GM21381 (cell line): Measurements from ENCODE around the gene SYTL5.

Experiments
- ATAC-seq: cut with Tn5 transposase; IDR thresholded peaks from one replicate; pipeline ENCODE4 v1.9.1; 2021; ENCODE audit warnings: mild to moderate bottlenecking, moderate library complexity; ENCODE audit not compliant: unreplicated experiment

Gene SYTL5

GRCh38 chrX:38018766-38019425 is 12.5 kb downstream of the SYTL5 start:
- no peak for ATAC-seq

- ATAC-seq, result no peak
Observed at GRCh38 chrX:38028300-38028699, 21.9 kb downstream of the SYTL5 start.

GRCh38 chrX:38036466-38036865 is 30.1 kb downstream of the SYTL5 start:
- no peak for ATAC-seq

- ATAC-seq, result no peak
Observed at GRCh38 chrX:38038501-38038900, 32.1 kb downstream of the SYTL5 start.

GRCh38 chrX:38041237-38041636 is 34.9 kb downstream of the SYTL5 start:
- ATAC-seq, result no peak

GRCh38 chrX:38044701-38045100 is 38.3 kb downstream of the SYTL5 start:
- no peak for ATAC-seq

- ATAC-seq, result no peak
Observed at GRCh38 chrX:38045538-38046096, 39.3 kb downstream of the SYTL5 start.

- ATAC-seq, result no peak
Observed at GRCh38 chrX:38048886-38049285, 42.5 kb downstream of the SYTL5 start.

- no peak for ATAC-seq
Observed at GRCh38 chrX:38050806-38051205, 44.5 kb downstream of the SYTL5 start.

- ATAC-seq, result no peak
Observed at GRCh38 chrX:38052096-38052495, 45.7 kb downstream of the SYTL5 start.

- no peak for ATAC-seq
Observed at GRCh38 chrX:38055170-38055847, 49.0 kb downstream of the SYTL5 start.

- no peak for ATAC-seq
Observed at GRCh38 chrX:38060331-38060878, 54.1 kb downstream of the SYTL5 start.

- no peak for ATAC-seq
Observed at GRCh38 chrX:38061335-38061734, 55.0 kb downstream of the SYTL5 start.

GRCh38 chrX:38066934-38067333 is 60.6 kb downstream of the SYTL5 start:
- no peak for ATAC-seq

- no peak for ATAC-seq
Observed at GRCh38 chrX:38069273-38069672, 62.9 kb downstream of the SYTL5 start.

GRCh38 chrX:38069991-38070390 is 63.6 kb downstream of the SYTL5 start:
- ATAC-seq, result no peak

GRCh38 chrX:38079463-38079862 is 73.1 kb downstream of the SYTL5 start:
- ATAC-seq, result no peak

GRCh38 chrX:38080808-38081207 is 74.5 kb downstream of the SYTL5 start:
- no peak for ATAC-seq

GRCh38 chrX:38081909-38082308 is 75.6 kb downstream of the SYTL5 start:
- ATAC-seq, result no peak

- ATAC-seq, result no peak
Observed at GRCh38 chrX:38082309-38082708, 76.0 kb downstream of the SYTL5 start.

GRCh38 chrX:38085813-38086212 is 79.5 kb downstream of the SYTL5 start:
- no peak for ATAC-seq
